ENCODE results near the gene SNAPC1. TPM values are rescaled to one million over a fixed set of nuclear protein-coding genes. Genes with fewer than 3 reads are reported as not detected.

The SNAPC1 gene
- total RNA-seq, 3 donors from 2014 or later = 4.6 to 9.1 (median 7.2) TPM

DNA sequence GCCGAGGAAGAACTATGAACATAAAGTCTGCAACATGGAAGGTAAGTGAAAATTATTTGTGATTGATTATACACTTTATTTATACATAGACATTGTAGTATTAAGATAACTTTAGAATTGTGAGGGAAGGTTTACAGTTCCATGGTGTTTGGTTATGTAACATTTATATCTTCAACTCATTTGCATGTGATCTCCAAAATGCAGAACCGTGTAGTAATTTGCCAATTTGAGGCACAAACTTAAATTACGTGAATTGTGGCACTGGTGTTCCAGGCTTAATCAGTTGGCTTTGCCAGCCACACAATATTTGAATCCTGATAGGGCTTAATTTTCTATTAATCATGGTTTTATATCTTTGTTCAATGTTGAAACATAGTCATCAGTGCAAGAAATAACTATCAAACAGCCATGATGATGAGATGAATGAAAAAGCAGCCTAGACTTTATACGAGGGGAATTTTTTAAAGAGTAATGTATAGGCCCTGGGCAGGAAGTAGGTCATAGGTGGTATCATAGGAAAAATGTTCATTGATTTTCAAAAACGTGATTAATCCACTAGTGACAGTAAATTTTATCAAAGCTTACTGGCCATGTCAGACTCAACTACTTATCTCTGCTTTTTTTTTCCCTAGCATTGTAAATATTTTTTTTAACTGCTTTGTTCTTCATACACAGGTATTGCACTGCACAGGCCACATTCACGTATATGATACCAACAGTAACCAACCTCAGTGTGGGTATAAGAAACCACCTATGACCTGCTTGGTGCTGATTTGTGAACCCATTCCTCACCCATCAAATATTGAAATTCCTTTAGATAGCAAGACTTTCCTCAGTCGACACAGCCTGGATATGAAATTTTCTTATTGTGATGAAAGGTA is 35.2 kb upstream of the SNAPC1 start:
- Histone ChIP-seq H3K27me3 (no peaks in the 10 kb centered on the region), H3K36me3 (no peaks in the 10 kb centered on the region), H3K9me3 (no peaks in the 10 kb centered on the region), H3K27ac (no peak overlapping the region), H3K4me3 (no peak overlapping the region), H3K4me1 (no peaks in the 10 kb centered on the region)
- intact Hi-C loops (cut with DNase I; ENCODE audit: low total_unique reads) = loop anchor here (10.0 kb wide), 1 partner anchor 1462 kb away; no protein-coding TSS in a partner anchor
- DNase-seq (ENCODE audit: low spot score in 2 of 2) = no peak
- TF ChIP-seq POLR2AphosphoS5 (IDR thresholded peaks at IDR 0.05) = no peak
- TF ChIP-seq CTCF (IDR thresholded peaks at IDR 0.05) = no peak
- TF ChIP-seq POLR2A (IDR thresholded peaks at IDR 0.05) = no peak

- no peak for DNase-seq (ENCODE audit: low spot score in 2 of 2)
Observed at GRCh38 chr14:61730756-61731373, 31.4 kb upstream of the SNAPC1 start.

DNA sequence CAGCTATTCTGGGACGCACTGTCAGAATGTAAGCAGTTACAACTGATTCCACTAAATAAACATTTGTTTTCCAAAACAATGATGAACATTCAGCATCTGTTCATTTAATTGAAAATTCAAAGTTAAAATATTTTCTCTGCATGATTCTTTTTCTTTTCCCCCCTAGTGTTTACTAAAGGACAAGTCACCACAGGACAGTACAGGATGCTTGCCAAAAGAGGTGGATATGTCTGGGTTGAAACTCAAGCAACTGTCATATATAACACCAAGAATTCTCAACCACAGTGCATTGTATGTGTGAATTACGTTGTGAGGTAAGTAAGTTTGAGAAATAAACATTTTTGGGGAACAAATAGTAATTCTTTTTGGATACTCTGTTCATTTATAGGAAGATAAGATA is 28.2 kb upstream of the SNAPC1 start:
- intact Hi-C loops (cut with DNase I; ENCODE audit: low total_unique reads) = loop anchor here (10.0 kb wide), 1 partner anchor 269 kb away; no protein-coding TSS in a partner anchor
- H3K4me1 ChIP-seq = no peaks in the 10 kb centered on the region
- no peaks in the 10 kb centered on the region for H3K9me3 ChIP-seq
- no peak overlapping the region for H3K27ac ChIP-seq
- no peak for DNase-seq (ENCODE audit: low spot score in 2 of 2)
- no peak overlapping the region for H3K4me3 ChIP-seq
- H3K36me3 ChIP-seq = peaks cover 10% of the 10 kb centered on the region
- H3K27me3 ChIP-seq = no peaks in the 10 kb centered on the region
- TF ChIP-seq CTCF (IDR thresholded peaks at IDR 0.05) (no peak), POLR2A (IDR thresholded peaks at IDR 0.05) (no peak)

More at GRCh38 chr14:61730756-61731373, 31.4 kb upstream of the SNAPC1 start:
- Histone ChIP-seq H3K36me3 (peaks cover 10% of the 10 kb centered on the region), H3K4me1 (no peaks in the 10 kb centered on the region), H3K27ac (no peak overlapping the region), H3K27me3 (no peaks in the 10 kb centered on the region), H3K9me3 (no peaks in the 10 kb centered on the region), H3K4me3 (no peak overlapping the region)
- intact Hi-C loops (cut with DNase I; ENCODE audit: low total_unique reads) = loop anchor here (10.0 kb wide), 1 partner anchor 266 kb away; no protein-coding TSS in a partner anchor
- TF ChIP-seq POLR2AphosphoS5 (IDR thresholded peaks at IDR 0.05) = no peak
- TF ChIP-seq POLR2A (IDR thresholded peaks at IDR 0.05) = no peak
- TF ChIP-seq CTCF (IDR thresholded peaks at IDR 0.05) = peak in 2 of 3 donors; percentile 35 to 63

DNA sequence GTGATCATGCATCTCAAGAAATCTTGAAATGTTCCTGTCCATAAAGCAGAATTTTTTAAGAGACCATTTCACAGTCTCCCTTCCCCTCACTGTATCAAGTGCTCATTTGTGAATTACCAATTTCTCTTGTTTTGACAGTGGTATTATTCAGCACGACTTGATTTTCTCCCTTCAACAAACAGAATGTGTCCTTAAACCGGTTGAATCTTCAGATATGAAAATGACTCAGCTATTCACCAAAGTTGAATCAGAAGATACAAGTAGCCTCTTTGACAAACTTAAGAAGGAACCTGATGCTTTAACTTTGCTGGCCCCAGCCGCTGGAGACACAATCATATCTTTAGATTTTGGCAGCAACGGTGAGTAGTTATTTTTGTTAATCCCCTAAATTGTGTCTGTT is 25.5 kb upstream of the SNAPC1 start:
- intact Hi-C loops (cut with DNase I; ENCODE audit: low total_unique reads) = loop anchor here (10.0 kb wide), 1 partner anchor 272 kb away; no protein-coding TSS in a partner anchor
- DNase-seq (ENCODE audit: low spot score in 2 of 2) = no peak
- Histone ChIP-seq H3K27me3 (no peaks in the 10 kb centered on the region), H3K36me3 (peaks cover 14% of the 10 kb centered on the region), H3K9me3 (no peaks in the 10 kb centered on the region), H3K27ac (no peak overlapping the region), H3K4me1 (no peaks in the 10 kb centered on the region), H3K4me3 (no peak overlapping the region)
- TF ChIP-seq POLR2A (IDR thresholded peaks at IDR 0.05) = no peak
- no peak for TF ChIP-seq POLR2AphosphoS5 (IDR thresholded peaks at IDR 0.05)
- TF ChIP-seq CTCF (IDR thresholded peaks at IDR 0.05) = no peak

DNA sequence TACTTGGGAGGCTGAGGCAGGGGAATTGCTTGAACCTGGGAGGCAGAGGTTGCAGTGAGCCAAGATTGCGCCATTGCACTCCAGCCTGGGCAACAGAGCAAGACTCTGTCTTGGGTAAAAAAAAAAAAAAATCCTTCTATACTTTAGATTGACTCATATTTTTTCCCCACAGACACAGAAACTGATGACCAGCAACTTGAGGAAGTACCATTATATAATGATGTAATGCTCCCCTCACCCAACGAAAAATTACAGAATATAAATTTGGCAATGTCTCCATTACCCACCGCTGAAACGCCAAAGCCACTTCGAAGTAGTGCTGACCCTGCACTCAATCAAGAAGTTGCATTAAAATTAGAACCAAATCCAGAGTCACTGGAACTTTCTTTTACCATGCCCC is 24.3 kb upstream of the SNAPC1 start:
- no peaks in the 10 kb centered on the region for H3K27me3 ChIP-seq
- H3K4me1 ChIP-seq = no peaks in the 10 kb centered on the region
- no peak for DNase-seq (ENCODE audit: low spot score in 2 of 2)
- no peak overlapping the region for H3K4me3 ChIP-seq
- no peak overlapping the region for H3K27ac ChIP-seq
- intact Hi-C loops (cut with DNase I; ENCODE audit: low total_unique reads) = loop anchor here (10.0 kb wide), 1 partner anchor 273 kb away; no protein-coding TSS in a partner anchor
- peaks cover 14% of the 10 kb centered on the region for H3K36me3 ChIP-seq
- no peak for TF ChIP-seq POLR2A (IDR thresholded peaks at IDR 0.05)
- TF ChIP-seq POLR2AphosphoS5 (IDR thresholded peaks at IDR 0.05) = no peak
- TF ChIP-seq CTCF (IDR thresholded peaks at IDR 0.05) = no peak
- H3K9me3 ChIP-seq = no peaks in the 10 kb centered on the region

Measured in breast epithelium (tissue), 4 donors.